ENCODE results near the gene GPAM. TPM values are rescaled to one million over a fixed set of nuclear protein-coding genes. Genes with fewer than 3 reads are reported as not detected.
"Not testable (repeated sequence)": the region's sequence is repeated elsewhere in the genome, so short reads cannot be mapped to it uniquely, and the experiment has no call there.

The GPAM gene
- total and polyA plus RNA-seq, 11 donors, result 5.8 to 104 (median 16.9) TPM

DNA sequence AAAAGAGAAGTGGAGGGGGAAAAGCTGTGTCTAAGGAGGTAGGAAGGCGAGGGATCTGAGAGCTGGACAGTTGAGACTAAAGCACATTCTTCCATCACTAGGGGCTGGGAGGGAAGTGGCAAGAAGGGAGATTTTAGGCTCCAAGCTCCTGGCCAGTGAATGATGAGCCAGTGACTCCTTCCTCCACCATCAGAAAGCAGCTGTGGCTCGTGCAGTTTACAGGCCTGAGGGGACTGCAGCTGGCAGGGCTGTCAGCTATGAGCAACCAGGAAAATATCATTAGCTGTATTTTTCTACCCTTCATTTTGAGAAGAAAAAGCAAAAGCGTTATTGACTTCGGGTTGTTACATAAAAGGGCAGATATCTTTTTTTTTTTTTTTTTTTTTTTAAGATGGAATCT is 60.7 kb downstream of the GPAM start:
- H3K4me1 ChIP-seq, result no peaks in the 10 kb centered on the region
- WGBS, 4 donors, result 61 to 79% (median 68%) methylated on average over 4 of the region's 4 CpGs
- ATAC-seq, result peak in 2 of 4 donors; percentile 33 to 34
- H3K4me3 ChIP-seq, result no peak overlapping the region
- H3K27me3 ChIP-seq, result no peaks in the 10 kb centered on the region
- H3K36me3 ChIP-seq, result no peaks in the 10 kb centered on the region
- DNase-seq, result no peak
- TF ChIP-seq, protein P1, sequence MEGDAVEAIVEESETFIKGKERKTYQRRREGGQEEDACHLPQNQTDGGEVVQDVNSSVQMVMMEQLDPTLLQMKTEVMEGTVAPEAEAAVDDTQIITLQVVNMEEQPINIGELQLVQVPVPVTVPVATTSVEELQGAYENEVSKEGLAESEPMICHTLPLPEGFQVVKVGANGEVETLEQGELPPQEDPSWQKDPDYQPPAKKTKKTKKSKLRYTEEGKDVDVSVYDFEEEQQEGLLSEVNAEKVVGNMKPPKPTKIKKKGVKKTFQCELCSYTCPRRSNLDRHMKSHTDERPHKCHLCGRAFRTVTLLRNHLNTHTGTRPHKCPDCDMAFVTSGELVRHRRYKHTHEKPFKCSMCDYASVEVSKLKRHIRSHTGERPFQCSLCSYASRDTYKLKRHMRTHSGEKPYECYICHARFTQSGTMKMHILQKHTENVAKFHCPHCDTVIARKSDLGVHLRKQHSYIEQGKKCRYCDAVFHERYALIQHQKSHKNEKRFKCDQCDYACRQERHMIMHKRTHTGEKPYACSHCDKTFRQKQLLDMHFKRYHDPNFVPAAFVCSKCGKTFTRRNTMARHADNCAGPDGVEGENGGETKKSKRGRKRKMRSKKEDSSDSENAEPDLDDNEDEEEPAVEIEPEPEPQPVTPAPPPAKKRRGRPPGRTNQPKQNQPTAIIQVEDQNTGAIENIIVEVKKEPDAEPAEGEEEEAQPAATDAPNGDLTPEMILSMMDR (IDR thresholded peaks at IDR 0.05), result no peak
- TF ChIP-seq POLR2A (IDR thresholded peaks at IDR 0.05), result no peak
- no peaks in the 10 kb centered on the region for H3K9me3 ChIP-seq
- H3K27ac ChIP-seq, result no peak overlapping the region
- intact Hi-C loops (cut with DNase I), result no loop called here

DNA sequence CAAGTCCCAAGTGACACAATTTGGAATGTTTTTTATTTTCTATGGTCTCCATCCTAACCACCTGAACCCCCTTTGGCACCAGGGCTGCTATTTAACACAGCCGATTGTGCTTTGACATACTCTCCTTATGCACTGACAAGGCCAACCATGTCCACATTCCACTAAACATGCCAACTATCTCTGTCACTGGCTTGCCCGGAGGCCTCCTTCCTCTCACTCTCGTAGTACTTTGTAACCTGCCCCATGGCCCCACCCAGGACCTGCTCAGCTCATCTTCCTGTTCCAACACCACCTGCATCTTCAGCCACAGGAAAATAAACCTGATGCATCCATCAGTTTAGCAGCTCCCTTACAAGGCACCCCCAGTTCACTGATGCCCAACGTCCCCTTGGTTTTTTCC is 63.1 kb downstream of the GPAM start:
- no peaks in the 10 kb centered on the region for H3K36me3 ChIP-seq
- intact Hi-C loops (cut with DNase I), result no loop called here
- WGBS, 4 donors, result 76 to 77% (median 77%) methylated on average over 4 of the region's 4 CpGs
- TF ChIP-seq, protein P1 (IDR thresholded peaks at IDR 0.05), result no peak
- no peak for TF ChIP-seq POLR2A (IDR thresholded peaks at IDR 0.05)
- H3K9me3 ChIP-seq, result no peaks in the 10 kb centered on the region
- no peak for ATAC-seq
- no peak overlapping the region for H3K27ac ChIP-seq
- no peak overlapping the region for H3K4me3 ChIP-seq
- DNase-seq, result no peak
- H3K27me3 ChIP-seq, result no peaks in the 10 kb centered on the region
- no peaks in the 10 kb centered on the region for H3K4me1 ChIP-seq

DNA sequence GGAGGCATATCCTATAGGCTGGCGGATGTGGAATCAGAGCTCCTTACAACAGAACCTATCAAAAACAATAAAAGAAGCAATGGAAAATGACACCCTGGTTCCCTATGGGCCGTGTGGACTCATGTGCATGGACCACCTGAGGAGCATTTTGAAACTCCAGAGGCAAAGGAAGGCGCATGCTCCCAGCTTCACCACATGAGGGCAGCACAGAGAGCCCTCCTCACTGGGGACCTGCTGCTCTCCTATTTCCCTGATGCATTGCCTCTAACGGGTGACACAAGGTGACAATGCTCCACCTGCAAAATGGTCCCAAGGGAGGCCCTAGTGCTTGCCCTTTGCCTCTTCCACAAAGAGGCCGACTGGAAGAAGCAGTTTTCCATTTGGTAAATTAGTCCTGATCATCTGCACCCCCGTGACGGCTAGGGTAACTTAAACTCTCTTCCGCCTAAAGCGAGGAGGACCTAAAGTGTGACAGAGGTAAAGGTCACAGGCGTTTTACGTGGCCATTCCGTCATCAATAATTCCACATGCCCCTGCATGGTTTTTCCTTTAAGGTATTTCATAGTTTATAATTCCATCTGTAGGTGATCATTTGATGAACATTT is 67.7 kb downstream of the GPAM start:
- DNase-seq (peak in 1 of 5 donors; percentile 36), ATAC-seq (peak in 1 of 4 donors; percentile 16)
- Histone ChIP-seq H3K27me3 (no peaks in the 10 kb centered on the region), H3K4me1 (no peaks in the 10 kb centered on the region), H3K27ac (no peak overlapping the region), H3K4me3 (no peak overlapping the region), H3K9me3 (no peaks in the 10 kb centered on the region), H3K36me3 (no peaks in the 10 kb centered on the region)
- intact Hi-C loops (cut with DNase I), result loop anchor here in 3 of 10 donors (5.0 to 10.0 kb wide), 2 partner anchors 196 to 199 kb away; no protein-coding TSS in a partner anchor
- TF ChIP-seq POLR2A (IDR thresholded peaks at IDR 0.05), result no peak
- TF ChIP-seq, protein P1 (IDR thresholded peaks at IDR 0.05), result peak; percentile 45 to 76 (median 59)
- 58 to 69% (median 60%) methylated on average over 12 of the region's 12 CpGs for WGBS, 4 donors

DNA sequence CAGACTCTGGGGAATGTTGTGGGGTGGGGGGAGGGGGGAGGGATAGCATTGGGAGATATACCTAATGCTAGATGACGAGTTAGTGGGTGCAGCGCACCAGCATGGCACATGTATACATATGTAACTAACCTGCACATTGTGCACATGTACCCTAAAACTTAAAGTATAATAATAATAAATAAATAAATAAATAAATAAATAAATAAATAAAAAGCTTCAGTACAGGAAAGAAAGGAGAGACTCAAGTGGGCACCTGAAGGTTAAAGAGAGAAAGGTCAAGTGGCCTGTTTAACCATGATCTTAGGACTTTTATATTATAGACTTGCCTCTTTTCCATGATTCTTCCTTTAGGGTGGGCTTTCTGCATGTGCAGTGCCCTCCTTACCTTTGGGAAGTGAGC is 73.8 kb downstream of the GPAM start:
- H3K4me3 ChIP-seq, H3K27ac ChIP-seq, H3K9me3 ChIP-seq, DNase-seq, H3K36me3 ChIP-seq, ATAC-seq, H3K27me3 ChIP-seq, H3K4me1 ChIP-seq: not testable (repeated sequence)
- intact Hi-C loops (cut with DNase I), result loop anchor here in 1 of 10 donors (10.0 kb wide), 1 partner anchor 205 kb away; no protein-coding TSS in a partner anchor
- 58 to 78% methylated on average over 2 of the region's 2 CpGs; no CpG with 5 or more reads in 2 of the 4 donors for WGBS, 4 donors

Other genes with a start within 250 kb of the GPAM start
- not detected for gene TECTB, start 99.6 kb upstream of the GPAM start, total RNA-seq
- not detected for gene TECTB, start 99.6 kb upstream of the GPAM start, polyA plus RNA-seq
- 10 to 100 TPM in 3 of 9 donors, 1 to 10 TPM in 6; 4.6 to 23.8 (median 7.0) TPM for gene ACSL5, start 190.4 kb upstream of the GPAM start, total RNA-seq
- gene ACSL5, start 190.4 kb upstream of the GPAM start, polyA plus RNA-seq, result 1 to 10 TPM; 4.0 to 7.6 TPM

Data from heart left ventricle (tissue), 16 donors.